ENCODE results near the gene COX6B2.

DNA sequence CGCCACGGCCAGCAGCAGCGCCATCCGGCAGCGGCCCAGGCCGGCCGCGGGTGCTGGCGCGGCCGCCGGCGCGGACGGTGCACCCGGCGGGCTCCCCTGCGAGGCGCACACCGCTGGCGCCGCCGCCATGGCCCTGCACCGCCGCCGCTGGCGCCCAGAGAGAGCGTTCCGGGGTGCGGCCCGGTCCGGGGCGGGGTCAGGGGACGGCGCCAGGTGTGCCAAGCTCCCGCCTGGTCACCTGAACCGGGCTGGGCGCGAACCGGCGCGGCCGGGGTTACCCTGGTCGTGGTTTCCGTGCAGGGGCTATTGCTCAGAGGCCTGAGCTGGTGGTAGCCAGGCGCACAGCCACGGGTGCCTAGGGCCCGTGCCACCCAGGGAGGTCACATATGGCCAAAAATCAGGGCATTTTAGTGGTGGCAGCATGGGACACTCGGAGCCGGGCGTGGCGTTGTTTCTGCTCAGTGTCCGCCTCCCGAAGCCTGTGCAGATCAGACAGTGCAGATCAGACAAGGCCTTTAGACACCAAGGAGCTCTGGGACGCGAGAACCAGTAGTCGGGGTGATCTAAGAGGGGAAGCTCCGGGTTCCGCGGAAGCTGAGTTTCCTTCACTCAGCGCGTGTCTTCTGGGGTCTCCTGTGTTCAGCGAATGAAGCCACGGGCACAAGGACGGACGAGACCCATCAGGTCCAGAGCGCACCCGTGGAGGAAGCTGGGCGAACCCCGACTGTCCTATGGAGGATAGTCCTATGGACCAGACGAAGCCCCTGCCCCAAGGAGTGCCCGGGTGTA, 29.8 kb upstream of the COX6B2 start, which contains the start of gene TMEM238:
- TF ChIP-seq, protein P1, sequence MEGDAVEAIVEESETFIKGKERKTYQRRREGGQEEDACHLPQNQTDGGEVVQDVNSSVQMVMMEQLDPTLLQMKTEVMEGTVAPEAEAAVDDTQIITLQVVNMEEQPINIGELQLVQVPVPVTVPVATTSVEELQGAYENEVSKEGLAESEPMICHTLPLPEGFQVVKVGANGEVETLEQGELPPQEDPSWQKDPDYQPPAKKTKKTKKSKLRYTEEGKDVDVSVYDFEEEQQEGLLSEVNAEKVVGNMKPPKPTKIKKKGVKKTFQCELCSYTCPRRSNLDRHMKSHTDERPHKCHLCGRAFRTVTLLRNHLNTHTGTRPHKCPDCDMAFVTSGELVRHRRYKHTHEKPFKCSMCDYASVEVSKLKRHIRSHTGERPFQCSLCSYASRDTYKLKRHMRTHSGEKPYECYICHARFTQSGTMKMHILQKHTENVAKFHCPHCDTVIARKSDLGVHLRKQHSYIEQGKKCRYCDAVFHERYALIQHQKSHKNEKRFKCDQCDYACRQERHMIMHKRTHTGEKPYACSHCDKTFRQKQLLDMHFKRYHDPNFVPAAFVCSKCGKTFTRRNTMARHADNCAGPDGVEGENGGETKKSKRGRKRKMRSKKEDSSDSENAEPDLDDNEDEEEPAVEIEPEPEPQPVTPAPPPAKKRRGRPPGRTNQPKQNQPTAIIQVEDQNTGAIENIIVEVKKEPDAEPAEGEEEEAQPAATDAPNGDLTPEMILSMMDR (IDR thresholded peaks at IDR 0.05; ENCODE audit: low read length), result no peak
- TF ChIP-seq EZH2phosphoT487 (IDR thresholded peaks at IDR 0.05; ENCODE audit: low read length) (no peak), EZH2 (optimal IDR thresholded peaks at IDR 0.05; ENCODE audit: low read depth, low read length) (no peak)

All from MM.1S (cell line).